ENCODE measurements around the gene RPL37A.

RPL37A gene

DNA sequence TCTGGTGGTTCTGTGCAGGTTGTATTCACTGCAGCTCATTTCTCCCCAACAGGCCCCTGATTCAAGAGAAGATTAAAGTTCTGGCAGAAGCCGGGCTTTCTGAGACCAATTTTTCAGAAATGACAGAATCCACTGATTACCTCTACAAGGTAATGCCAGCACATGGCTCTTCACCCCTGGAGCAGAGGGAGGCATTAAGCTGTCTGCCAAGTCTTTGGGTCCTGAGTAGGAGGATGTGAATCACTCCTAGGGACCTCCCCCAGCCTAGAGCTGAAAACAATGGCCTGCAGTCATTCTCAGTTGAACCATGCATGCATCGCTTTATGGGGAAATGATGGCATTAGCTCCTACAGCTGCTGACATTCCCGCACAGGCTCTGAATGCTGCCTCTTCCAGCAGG lies 20.5 kb upstream of the RPL37A start (continued):
- TF ChIP-seq PRDM10 (tag by site-specific recombination; IDR thresholded peaks at IDR 0.05), result no peak
- TF ChIP-seq ZNF629 (tag by site-specific recombination; IDR thresholded peaks at IDR 0.05), result no peak
- TF ChIP-seq ELK4 (IDR thresholded peaks at IDR 0.05; ENCODE audit: borderline replicate concordance, low read depth, low read length), result no peak
- TF ChIP-seq SCRT1 (tag by site-specific recombination; IDR thresholded peaks at IDR 0.05; ENCODE audit: borderline replicate concordance), result no peak
- TF ChIP-seq, protein P1, sequence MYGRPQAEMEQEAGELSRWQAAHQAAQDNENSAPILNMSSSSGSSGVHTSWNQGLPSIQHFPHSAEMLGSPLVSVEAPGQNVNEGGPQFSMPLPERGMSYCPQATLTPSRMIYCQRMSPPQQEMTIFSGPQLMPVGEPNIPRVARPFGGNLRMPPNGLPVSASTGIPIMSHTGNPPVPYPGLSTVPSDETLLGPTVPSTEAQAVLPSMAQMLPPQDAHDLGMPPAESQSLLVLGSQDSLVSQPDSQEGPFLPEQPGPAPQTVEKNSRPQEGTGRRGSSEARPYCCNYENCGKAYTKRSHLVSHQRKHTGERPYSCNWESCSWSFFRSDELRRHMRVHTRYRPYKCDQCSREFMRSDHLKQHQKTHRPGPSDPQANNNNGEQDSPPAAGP (tag by site-specific recombination; IDR thresholded peaks at IDR 0.05), result no peak
- no peak for TF ChIP-seq KLF9 (tag by site-specific recombination; IDR thresholded peaks at IDR 0.05; ENCODE audit: low read depth)
- no peak for TF ChIP-seq ZNF341 (tag by site-specific recombination; IDR thresholded peaks at IDR 0.05; ENCODE audit: low read depth)
- TF ChIP-seq ZNF791 (tag by site-specific recombination; IDR thresholded peaks at IDR 0.05), result no peak
- no peak for TF ChIP-seq ZNF621 (tag by site-specific recombination; IDR thresholded peaks at IDR 0.05)

GRCh38 chr2:216478791-216479190 lies 19.9 kb upstream of the RPL37A start:
- Histone ChIP-seq H3K9me3 (ENCODE audit: control insufficient read depth, insufficient read depth, low read depth, low read length) (no peaks in the 10 kb centered on the region), H3K4me3 (ENCODE audit: low read depth, low read length) (no peak overlapping the region), H3K27ac (ENCODE audit: extremely low read depth, low read depth, low read length) (no peak overlapping the region), H3K4me1 (ENCODE audit: control insufficient read depth, insufficient read depth, low read length) (no peaks in the 10 kb centered on the region), H3K36me3 (ENCODE audit: control insufficient read depth in 2 of 2, insufficient read depth in 1 of 2, low read length in 2 of 2) (peaks cover 0 to 70% of the 10 kb centered on the region in 2 experiments; a peak in 2 of 3 replicates)
- ChIA-PET CTCF (no interaction called here), POLR2A (interaction anchor here (2.2 kb wide), 1 partner anchor 20 kb away, joined by 9 read pairs; the partner anchor contains the start of gene RPL37A)
- TF ChIP-seq ZNF138 (tag by site-specific recombination; IDR thresholded peaks at IDR 0.05; ENCODE audit: borderline replicate concordance) (no peak), ZNF302 (tag by site-specific recombination; IDR thresholded peaks at IDR 0.05; ENCODE audit: low read depth) (no peak)
- TF ChIP-seq, protein P2, sequence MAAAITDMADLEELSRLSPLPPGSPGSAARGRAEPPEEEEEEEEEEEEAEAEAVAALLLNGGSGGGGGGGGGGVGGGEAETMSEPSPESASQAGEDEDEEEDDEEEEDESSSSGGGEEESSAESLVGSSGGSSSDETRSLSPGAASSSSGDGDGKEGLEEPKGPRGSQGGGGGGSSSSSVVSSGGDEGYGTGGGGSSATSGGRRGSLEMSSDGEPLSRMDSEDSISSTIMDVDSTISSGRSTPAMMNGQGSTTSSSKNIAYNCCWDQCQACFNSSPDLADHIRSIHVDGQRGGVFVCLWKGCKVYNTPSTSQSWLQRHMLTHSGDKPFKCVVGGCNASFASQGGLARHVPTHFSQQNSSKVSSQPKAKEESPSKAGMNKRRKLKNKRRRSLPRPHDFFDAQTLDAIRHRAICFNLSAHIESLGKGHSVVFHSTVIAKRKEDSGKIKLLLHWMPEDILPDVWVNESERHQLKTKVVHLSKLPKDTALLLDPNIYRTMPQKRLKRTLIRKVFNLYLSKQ (tag by site-specific recombination; IDR thresholded peaks at IDR 0.05; ENCODE audit: borderline replicate concordance), result no peak

DNA sequence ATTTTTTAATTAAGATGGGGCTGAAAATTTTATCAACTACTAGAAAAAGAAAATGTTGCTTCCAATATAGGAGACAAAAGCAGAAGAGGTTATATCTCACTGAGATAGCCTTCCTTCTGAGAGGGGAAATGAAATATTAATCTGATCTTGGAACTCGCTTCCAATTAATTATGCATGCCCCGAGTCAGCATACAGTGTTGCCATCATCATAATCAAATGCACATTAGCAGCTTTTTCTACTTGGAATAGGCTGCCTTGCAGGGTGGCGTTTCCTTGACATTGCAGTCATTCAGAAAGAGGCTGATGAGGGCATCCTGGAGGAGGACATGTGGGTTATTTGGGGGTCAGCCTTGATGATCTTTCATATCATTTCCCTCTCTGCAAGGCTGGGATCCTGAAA lies 18.4 kb upstream of the RPL37A start:
- Histone ChIP-seq H3K9me3 (ENCODE audit: control insufficient read depth, insufficient read depth, low read depth, low read length) (no peaks in the 10 kb centered on the region), H3K36me3 (ENCODE audit: control insufficient read depth in 2 of 2, insufficient read depth in 1 of 2, low read length in 2 of 2) (peaks cover 0 to 66% of the 10 kb centered on the region in 2 experiments; a peak in 2 of 3 replicates), H3K4me1 (ENCODE audit: control insufficient read depth, insufficient read depth, low read length) (no peaks in the 10 kb centered on the region), H3K27ac (ENCODE audit: extremely low read depth, low read depth, low read length) (no peak overlapping the region), H3K4me3 (ENCODE audit: low read depth, low read length) (no peak overlapping the region)
- POLR2A ChIA-PET, result interaction anchor here (2.2 kb wide), 1 partner anchor 18 kb away, joined by 9 read pairs; the partner anchor contains the start of gene RPL37A
- CTCF ChIA-PET, result interaction anchor here (0.7 kb wide), 1 partner anchor 1906 kb away, joined by 3 read pairs; no protein-coding TSS in a partner anchor
- no peak for TF ChIP-seq ZNF16 (tag by site-specific recombination; IDR thresholded peaks at IDR 0.05; ENCODE audit: low read depth)
- TF ChIP-seq ZFHX2 (tag by site-specific recombination; conservative IDR thresholded peaks at IDR 0.05), result no peak
- no peak for TF ChIP-seq ZNF416 (tag by site-specific recombination; IDR thresholded peaks at IDR 0.05)
- TF ChIP-seq ZNF623 (tag by site-specific recombination; IDR thresholded peaks at IDR 0.05), result no peak
- no peak for TF ChIP-seq ZNF169 (tag by site-specific recombination; IDR thresholded peaks at IDR 0.05)
- TF ChIP-seq ZNF571 (tag by site-specific recombination; IDR thresholded peaks at IDR 0.05), result no peak
- TF ChIP-seq, protein P3, sequence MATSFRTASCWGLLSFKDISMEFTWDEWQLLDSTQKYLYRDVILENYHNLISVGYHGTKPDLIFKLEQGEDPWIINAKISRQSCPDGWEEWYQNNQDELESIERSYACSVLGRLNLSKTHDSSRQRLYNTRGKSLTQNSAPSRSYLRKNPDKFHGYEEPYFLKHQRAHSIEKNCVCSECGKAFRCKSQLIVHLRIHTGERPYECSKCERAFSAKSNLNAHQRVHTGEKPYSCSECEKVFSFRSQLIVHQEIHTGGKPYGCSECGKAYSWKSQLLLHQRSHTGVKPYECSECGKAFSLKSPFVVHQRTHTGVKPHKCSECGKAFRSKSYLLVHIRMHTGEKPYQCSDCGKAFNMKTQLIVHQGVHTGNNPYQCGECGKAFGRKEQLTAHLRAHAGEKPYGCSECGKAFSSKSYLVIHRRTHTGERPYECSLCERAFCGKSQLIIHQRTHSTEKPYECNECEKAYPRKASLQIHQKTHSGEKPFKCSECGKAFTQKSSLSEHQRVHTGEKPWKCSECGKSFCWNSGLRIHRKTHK (tag by site-specific recombination; IDR thresholded peaks at IDR 0.05), result no peak
- TF ChIP-seq ZNF2 (tag by site-specific recombination; IDR thresholded peaks at IDR 0.05), result no peak
- TF ChIP-seq, protein P4, sequence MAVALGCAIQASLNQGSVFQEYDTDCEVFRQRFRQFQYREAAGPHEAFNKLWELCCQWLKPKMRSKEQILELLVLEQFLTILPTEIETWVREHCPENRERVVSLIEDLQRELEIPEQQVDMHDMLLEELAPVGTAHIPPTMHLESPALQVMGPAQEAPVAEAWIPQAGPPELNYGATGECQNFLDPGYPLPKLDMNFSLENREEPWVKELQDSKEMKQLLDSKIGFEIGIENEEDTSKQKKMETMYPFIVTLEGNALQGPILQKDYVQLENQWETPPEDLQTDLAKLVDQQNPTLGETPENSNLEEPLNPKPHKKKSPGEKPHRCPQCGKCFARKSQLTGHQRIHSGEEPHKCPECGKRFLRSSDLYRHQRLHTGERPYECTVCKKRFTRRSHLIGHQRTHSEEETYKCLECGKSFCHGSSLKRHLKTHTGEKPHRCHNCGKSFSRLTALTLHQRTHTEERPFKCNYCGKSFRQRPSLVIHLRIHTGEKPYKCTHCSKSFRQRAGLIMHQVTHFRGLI (tag by site-specific recombination; IDR thresholded peaks at IDR 0.05), result no peak
- TF ChIP-seq ZNF391 (tag by site-specific recombination; IDR thresholded peaks at IDR 0.05; ENCODE audit: borderline replicate concordance, low read depth), result no peak

All from HEK293 (cell line).